ENCODE data around the gene CDH18.

DNA sequence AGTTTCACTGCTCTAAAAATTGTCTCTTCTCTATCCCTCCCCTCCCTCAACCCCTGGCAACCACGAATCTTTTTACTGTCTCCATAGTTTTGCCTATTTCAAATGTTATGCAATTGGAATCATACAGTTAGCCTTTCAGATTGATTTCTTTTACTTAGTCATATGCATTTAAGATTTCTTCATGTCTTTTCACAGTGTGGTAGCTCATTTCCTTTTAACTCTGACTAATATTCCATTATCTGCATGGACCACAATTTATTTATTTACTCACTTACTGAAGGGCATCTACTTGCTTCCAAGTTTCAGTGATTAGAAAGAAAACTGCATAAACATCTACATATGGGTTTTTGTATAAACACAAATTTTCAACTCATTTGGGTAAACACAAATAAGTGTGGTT lies 372.3 kb downstream of the CDH18 start:
- no peak for TF ChIP-seq POLR2A (IDR thresholded peaks at IDR 0.05)
- TF ChIP-seq, protein P1, sequence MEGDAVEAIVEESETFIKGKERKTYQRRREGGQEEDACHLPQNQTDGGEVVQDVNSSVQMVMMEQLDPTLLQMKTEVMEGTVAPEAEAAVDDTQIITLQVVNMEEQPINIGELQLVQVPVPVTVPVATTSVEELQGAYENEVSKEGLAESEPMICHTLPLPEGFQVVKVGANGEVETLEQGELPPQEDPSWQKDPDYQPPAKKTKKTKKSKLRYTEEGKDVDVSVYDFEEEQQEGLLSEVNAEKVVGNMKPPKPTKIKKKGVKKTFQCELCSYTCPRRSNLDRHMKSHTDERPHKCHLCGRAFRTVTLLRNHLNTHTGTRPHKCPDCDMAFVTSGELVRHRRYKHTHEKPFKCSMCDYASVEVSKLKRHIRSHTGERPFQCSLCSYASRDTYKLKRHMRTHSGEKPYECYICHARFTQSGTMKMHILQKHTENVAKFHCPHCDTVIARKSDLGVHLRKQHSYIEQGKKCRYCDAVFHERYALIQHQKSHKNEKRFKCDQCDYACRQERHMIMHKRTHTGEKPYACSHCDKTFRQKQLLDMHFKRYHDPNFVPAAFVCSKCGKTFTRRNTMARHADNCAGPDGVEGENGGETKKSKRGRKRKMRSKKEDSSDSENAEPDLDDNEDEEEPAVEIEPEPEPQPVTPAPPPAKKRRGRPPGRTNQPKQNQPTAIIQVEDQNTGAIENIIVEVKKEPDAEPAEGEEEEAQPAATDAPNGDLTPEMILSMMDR (IDR thresholded peaks at IDR 0.05): no peak
